Neutrophil (primary cell): Measurements from ENCODE around the gene TSPAN14.
"Not testable (repeated sequence)": the region's sequence is repeated elsewhere in the genome, so short reads cannot be mapped to it uniquely, and the experiment has no call there.

Source experiments
- H3K27ac ChIP-seq: fragments of 200-600 bp; sonication (generic); 2 replicates; pipeline ENCODE4 v1.5.1; 2016; ENCODE audit warnings: mild to moderate bottlenecking, moderate library complexity
- H3K27me3 ChIP-seq: fragments of 200-600 bp; sonication (generic); 2 replicates; pipeline ENCODE4 v1.6.0; 2016; ENCODE audit warnings: mild to moderate bottlenecking
- H3K36me3 ChIP-seq: fragments of 200-600 bp; sonication (generic); 2 replicates; pipeline ENCODE4 v1.5.1; 2017
- H3K4me1 ChIP-seq, 2 experiments: fragments of 200-600 bp in 1 of 2; sonication (generic) in 1 of 2; 1 replicate in 1 of 2; 2 replicates in 1 of 2; pipeline versions ENCODE4 v1.5.1 to v1.6.1; 2013 to 2016; ENCODE audit warnings: low read depth in 1 of 2, low read length in 1 of 2, mild to moderate bottlenecking in 1 of 2, moderate library complexity in 1 of 2; ENCODE audit not compliant: control insufficient read depth in 1 of 2, insufficient read depth in 1 of 2
- H3K4me3 ChIP-seq, 2 experiments: fragments of 200-600 bp in 1 of 2; sonication (generic) in 1 of 2; 1 replicate in 1 of 2; 2 replicates in 1 of 2; pipeline ENCODE4 v1.5.1; 2013 to 2016; ENCODE audit warnings: low read depth in 1 of 2, low read length in 1 of 2, mild to moderate bottlenecking in 1 of 2, moderate library complexity in 1 of 2
- H3K9me3 ChIP-seq: fragments of 200-600 bp; sonication (generic); 2 replicates; pipeline ENCODE4 v1.5.1; 2016
- CTCF ChIP-seq: fragments of 200-600 bp; sonication (generic); IDR thresholded peaks from 2 replicates; pipeline ENCODE4 v1.5.1; 2016; ENCODE audit warnings: antibody characterized with exemption

The TSPAN14 gene

GRCh38 chr10:80532571-80532970, 78.5 kb downstream of the TSPAN14 start:
- Histone ChIP-seq H3K27me3 (no peaks in the 10 kb centered on the region), H3K27ac (peak overlapping the region; percentile 50), H3K4me3 (no peak overlapping the region), H3K36me3 (no peaks in the 10 kb centered on the region), H3K9me3 (no peaks in the 10 kb centered on the region), H3K4me1 (peaks cover 64 to 66% of the 10 kb centered on the region in 2 experiments)
- TF ChIP-seq CTCF = no peak

GRCh38 chr10:80534059-80534458, 79.9 kb downstream of the TSPAN14 start:
- H3K4me3 ChIP-seq, H3K36me3 ChIP-seq, H3K27me3 ChIP-seq, H3K9me3 ChIP-seq, H3K27ac ChIP-seq: not testable (repeated sequence)
- peaks cover 51 to 54% of the 10 kb centered on the region in 2 experiments for H3K4me1 ChIP-seq

- Histone ChIP-seq H3K27ac (peak overlapping the region; percentile 48), H3K4me1 (peaks cover 45 to 48% of the 10 kb centered on the region in 2 experiments)
- not testable (repeated sequence) for H3K9me3 ChIP-seq, H3K36me3 ChIP-seq, H3K27me3 ChIP-seq, H3K4me3 ChIP-seq
These were observed 80.5 kb downstream of the TSPAN14 start for GRCh38 chr10:80534646-80535045.

GRCh38 chr10:80535671-80536360, 81.7 kb downstream of the TSPAN14 start:
- Histone ChIP-seq H3K4me3 (peak overlapping the region; percentile 68 to 75), H3K27me3 (no peaks in the 10 kb centered on the region), H3K9me3 (no peaks in the 10 kb centered on the region), H3K27ac (peak overlapping the region; percentile 91), H3K4me1 (peaks cover 33 to 36% of the 10 kb centered on the region in 2 experiments), H3K36me3 (no peaks in the 10 kb centered on the region)
- TF ChIP-seq CTCF = peak; percentile 73

- Histone ChIP-seq H3K4me3 (peak overlapping the region; percentile 68 to 75), H3K36me3 (no peaks in the 10 kb centered on the region), H3K4me1 (peaks cover 28 to 30% of the 10 kb centered on the region in 2 experiments), H3K27me3 (no peaks in the 10 kb centered on the region), H3K9me3 (no peaks in the 10 kb centered on the region), H3K27ac (peak overlapping the region; percentile 91)
- TF ChIP-seq CTCF = no peak
These were observed 82.3 kb downstream of the TSPAN14 start for GRCh38 chr10:80536361-80536835.

- H3K4me1 ChIP-seq = peaks cover 23% of the 10 kb centered on the region in 2 experiments
- TF ChIP-seq CTCF = no peak
- no peaks in the 10 kb centered on the region for H3K27me3 ChIP-seq
- no peak overlapping the region for H3K4me3 ChIP-seq
- no peaks in the 10 kb centered on the region for H3K9me3 ChIP-seq
- H3K27ac ChIP-seq = peak overlapping the region; percentile 91
- H3K36me3 ChIP-seq = no peaks in the 10 kb centered on the region
These were observed 83.1 kb downstream of the TSPAN14 start for GRCh38 chr10:80537086-80537735.
